Stimulated activated CD4-positive, alpha-beta T cell treated with anti-CD3 and anti-CD28 coated beads, Interleukin-15, amount 100 ng/mL, for 1 hour (primary cell): Measurements from ENCODE around the gene ENDOG.
"Not testable (repeated sequence)": the region's sequence is repeated elsewhere in the genome, so short reads cannot be mapped to it uniquely, and the experiment has no call there.

ENCODE experiments used
- DNase-seq, 2 donors: peaks; one replicate each; pipeline ENCODE4 v3.0.0-alpha.2; 2020; ENCODE audit warnings: low read depth in 1 of 2, low spot score in 1 of 2

ENDOG gene

DNA sequence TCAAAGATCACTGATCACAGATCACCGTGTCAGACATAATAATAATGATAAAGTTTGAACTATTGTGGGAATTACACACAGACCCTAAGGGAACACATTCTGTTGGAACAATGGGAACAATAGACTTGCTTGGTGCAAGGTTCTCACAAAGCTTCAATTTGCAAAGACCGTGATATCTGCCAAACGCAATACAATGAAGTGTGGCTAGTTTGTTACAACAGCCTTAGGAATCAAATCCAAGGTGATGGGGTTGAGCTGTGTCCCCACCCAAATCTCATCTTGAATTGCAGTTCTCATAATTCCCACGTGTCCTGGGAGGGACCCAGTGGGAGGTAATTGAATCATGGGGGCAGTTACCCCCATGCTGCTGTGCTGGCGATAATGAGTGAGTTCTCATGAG is 42.6 kb downstream of the ENDOG start:
- DNase-seq, result no peak

DNA sequence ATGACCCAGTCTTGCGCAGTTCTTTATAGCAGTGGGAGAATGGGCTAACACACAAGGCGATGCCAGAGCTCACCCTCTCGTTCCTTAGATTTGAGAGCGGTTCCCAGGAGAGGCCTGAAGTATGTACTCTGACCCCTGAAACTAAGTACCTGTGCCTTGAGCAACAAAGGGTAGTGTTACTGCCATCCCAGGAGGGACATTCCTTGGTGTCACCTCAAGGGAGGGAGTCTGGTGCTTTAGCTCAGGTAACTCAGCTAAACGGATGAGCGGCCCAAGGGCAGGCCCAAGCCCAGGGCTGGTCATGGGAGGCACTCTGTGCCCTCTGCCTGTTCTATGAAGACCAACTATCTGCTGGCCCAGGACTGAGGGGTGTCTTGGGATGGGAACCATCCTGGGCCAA is 43.2 kb downstream of the ENDOG start:
- DNase-seq, result no peak

DNA sequence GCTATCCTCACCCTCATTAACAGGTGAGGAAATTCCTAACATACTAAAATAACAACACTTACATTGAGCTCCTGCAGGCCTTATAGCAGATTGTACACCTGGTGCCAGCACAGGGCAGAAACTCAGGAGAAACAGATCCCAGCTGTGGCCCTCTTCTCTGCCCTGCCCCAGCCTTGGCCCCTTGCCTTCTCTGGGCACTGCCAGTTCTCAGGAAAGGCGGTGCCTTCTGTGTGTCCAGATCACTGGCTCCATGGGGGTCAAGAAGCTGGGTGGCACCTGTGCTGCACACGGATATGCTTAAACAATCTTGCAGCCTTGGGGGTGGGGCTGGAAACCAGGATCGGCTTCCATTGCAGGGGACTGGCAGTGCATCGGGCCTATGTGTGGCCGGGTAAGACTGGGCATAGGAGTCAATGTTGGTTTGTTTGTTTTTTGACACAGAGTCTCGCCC is 44.1 kb downstream of the ENDOG start:
- no peak for DNase-seq

DNA sequence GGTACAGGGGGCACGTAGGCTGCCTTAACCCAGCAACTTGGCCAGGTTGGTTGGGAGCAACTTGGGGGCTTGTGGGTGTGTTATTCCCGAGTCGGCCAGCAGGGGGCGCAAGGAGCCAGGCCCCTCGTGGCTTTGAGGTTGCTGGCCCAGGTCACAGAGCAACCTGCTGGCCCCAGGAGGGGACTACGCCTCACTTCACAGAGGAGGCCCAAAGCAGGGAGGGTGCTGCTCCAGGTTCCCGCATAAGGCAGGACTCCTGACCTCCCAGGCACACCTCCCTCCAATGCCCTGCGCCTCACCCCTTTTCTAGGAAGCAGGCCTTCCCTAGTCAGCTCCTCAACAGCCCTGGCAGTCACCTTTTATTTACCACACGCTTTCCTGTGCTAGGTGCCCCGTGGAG is 45.3 kb downstream of the ENDOG start:
- DNase-seq, result peak; percentile 74 to 82

DNA sequence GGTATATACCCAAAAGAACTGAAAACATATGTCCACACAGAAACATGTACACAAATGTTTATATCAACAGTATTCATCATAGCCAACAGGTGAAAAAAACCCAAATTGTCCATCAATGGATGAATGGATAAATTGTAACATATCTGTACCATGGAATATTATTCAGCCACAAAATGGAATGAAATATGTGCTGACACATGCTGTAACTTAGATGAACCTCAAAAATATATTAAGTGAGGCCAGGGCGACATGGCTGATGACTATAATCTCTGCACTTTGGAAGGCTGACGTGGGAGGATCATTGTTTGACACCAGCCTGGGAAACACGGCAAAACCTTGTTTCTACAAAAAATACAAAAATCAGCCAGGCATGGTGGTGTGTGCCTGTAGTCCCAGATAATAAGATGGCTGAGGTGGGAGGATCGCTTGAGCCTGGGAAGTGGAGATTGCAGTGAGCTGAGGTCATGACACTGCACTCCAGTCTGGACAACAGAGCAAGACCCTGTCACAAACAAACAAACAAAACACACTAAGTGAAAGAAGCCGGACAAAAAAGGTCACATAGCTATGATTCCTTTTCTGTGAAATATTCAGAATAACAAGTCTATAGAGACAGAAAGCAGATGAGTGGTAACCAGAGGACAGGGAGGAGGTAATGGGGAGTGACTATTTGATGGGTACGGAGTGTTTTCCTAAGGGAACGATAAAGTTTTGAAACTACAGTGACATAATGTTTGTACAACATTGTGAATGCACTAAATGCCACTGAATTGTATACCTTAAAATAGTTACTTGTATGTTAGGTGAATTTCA is 52.0 kb downstream of the ENDOG start:
- no peak for DNase-seq

DNA sequence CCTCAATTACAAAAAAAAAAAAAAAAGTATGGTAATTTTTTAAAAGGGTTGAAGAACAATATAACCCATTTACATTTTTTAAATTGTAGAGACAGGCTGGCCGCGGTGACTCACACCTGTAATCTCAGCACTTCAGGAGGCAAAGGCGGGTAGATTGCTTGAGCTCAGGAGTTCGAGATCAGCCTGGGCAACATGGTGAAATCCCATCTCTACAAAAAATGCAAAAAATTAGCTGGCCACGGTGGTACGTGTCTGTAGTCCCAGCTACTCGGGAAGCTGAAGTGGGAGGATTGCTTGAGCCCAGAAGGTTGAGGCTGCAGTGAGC is 52.6 kb downstream of the ENDOG start:
- not testable (repeated sequence) for DNase-seq
